Stimulated activated CD8-positive, alpha-beta memory T cell treated with anti-CD3 and anti-CD28 coated beads, Interleukin-15, amount 100 ng/mL, for 4 hours (primary cell): ENCODE results near the gene FMN1.

Source experiments
- DNase-seq, 2 donors: peaks; one replicate each; pipeline ENCODE4 v3.0.0-alpha.2; 2020; ENCODE audit warnings: low read depth in 2 of 2

FMN1 gene

GRCh38 chr15:33157371-33158037, 37.0 kb downstream of the FMN1 start:
- no peak for DNase-seq

DNA sequence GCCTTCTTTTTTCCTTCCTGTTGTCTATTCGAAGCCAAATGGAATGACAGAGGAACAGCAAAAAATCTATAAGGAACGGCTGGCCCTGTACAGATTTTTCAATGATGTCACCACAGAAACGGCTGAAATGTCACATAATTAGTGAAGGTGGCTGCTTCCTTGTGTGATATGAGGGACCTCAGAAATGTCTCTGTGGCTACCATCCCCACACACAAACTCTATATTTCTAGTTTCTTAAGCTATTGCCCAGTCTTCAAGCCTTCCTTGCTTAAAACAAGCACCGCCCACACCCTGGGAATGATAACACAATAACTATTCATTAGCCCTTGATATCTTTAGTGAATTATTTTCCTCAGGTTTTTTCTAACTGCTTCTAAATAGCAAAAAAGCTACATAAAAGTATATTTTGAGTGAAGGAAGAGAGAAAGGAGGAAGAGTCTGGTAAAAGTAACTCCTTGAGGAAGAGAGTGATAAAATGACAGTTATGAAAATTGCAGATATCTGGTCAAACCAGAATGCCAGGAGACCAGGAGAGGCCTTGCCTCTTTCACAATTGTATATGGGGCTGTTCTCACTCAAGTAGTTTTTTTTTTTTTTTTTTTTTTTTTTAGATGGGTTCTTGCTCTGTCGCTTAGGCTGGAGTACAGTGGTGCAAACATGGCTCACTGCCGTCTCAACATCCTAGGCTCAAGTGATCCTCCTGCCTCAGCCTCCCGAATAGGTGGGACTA, 38.7 kb downstream of the FMN1 start:
- no peak for DNase-seq

- DNase-seq, result no peak
Measured at GRCh38 chr15:33154351-33155166, 40.0 kb downstream of the FMN1 start.

DNA sequence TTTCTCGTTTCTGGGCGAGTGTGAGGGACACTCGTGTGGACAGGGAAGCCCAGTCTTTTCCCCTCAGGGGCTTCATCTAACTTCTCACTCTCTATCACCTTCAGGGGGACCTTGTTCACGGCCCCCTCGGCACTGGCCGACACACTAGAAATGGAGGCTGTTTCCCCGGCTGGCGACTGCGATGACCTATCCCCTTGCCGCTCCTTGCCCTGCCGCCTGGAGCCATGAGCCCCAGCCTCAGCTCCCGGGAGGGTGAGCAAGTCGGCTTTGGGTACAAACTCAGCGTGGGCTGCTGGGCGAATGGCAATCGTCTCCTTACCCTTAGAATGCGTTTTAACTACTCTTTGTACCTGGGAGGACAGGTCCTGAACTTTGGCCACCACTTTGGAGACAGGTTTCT, 41.0 kb downstream of the FMN1 start:
- DNase-seq, result no peak

GRCh38 chr15:33152502-33153109, 41.9 kb downstream of the FMN1 start:
- no peak for DNase-seq

GRCh38 chr15:33150971-33151370, 43.5 kb downstream of the FMN1 start:
- no peak for DNase-seq

DNA sequence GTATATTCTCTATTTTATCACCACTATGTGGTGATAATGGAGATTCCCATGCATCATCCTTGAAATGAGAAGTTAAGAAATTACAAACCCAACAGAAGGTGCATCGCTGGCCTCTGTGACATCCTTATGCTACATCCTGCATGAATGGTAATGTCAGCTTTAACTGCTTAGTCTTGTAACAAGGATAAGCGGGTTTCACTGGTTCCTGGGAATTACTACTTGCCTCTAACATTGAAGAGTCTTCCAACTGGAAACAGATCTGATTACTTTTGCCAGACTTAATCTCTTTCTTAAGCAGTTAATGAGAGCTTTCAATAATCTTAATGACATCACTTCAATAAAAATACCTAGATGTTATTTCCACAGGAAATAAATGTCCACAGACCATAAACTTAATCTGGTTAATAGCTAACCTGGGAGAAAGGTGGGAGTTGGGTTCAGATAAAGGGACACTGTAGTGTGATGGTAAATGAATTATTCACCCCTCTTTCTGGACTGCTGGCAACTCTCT, 44.0 kb downstream of the FMN1 start:
- no peak for DNase-seq

GRCh38 chr15:33149919-33150318, 44.6 kb downstream of the FMN1 start:
- no peak for DNase-seq

DNA sequence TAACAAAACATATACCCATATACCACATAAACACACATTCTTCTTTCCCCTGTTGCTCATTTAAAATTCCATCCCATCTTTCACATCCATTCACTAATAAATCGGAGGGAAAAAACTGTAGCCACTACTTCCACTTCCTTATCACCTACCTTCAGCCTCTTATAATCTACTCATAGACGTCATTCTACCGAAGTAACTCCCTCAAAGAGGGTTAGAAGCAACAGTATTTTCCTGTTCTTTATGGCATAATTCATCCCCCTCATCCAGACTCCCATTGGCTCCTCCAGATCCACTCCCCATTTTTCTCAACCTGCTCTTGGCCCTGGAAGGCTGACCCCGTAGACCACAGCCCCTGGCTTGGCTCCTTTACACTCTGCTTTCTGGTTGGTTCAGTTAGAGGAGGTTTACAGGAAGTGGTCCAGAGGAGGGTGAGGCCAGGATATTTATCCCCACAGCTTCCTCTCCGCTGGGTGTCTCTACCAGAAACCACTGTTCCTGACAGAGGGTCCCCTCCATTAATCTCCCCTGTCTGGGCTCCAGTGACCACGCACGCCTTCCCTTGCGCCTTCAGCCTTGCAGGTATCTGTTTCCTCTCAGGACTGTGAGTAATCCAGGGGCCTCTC, 46.3 kb downstream of the FMN1 start:
- no peak for DNase-seq

DNA sequence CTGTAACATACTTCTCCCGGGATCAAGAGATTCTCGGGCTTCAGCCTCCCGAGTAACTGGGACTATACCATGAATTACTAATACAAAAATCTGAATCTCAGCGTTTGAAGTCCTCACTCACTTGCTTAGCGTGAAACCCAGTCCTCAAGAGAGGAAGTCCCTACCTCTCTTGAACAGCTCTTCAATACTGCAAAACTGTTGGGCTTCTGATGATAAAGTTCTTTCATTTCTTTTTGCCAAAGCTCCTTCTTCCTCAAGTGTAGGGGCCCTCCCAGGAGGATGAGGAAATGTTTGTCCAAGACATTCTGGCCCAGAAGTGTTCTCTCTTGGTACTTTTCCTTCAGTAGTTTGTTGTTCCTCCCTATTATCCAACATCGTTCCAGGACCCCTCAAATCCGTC, 48.5 kb downstream of the FMN1 start:
- DNase-seq, result no peak

GRCh38 chr15:33145447-33145846, 49.1 kb downstream of the FMN1 start:
- no peak for DNase-seq

- DNase-seq, result no peak
Measured at GRCh38 chr15:33142708-33143107, 51.8 kb downstream of the FMN1 start.

DNA sequence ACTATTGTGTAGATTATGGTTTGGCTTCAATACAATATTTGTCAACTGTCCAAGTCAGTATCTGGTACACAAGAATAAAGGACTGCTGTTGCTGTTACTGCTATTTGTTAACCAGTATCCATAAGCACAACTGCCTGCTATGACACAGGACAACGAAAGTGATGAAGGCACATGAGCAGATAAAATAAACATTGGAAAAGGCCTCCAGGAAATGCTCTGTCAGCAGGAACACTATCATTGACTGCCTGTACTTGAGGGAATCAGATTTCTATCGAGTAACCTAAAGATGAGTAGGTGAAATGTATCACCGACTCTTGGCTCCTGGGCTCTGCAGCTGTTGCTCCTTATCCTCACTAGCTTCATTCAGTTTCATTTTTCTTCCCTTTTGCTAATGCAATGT, 56.5 kb downstream of the FMN1 start:
- DNase-seq, result no peak

DNA sequence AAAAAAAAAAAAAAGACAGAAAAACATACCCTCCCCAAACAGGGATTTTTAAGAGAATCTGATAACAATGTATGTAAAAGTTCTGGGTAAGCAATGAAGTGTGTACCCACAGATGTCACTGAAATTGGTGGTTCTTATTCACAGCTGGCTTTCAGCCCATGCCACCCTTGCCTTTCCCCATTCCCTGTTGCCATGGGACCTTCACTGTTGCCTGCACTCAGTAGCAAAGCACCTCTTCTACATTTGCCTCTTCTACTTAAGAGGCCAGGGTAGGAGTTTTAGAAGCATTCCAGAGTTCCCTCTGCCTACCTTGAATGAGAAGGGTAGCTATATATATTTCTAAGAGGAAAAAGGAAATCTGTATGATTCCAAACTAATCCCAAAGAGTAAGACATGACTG, 57.4 kb downstream of the FMN1 start:
- DNase-seq, result no peak

DNA sequence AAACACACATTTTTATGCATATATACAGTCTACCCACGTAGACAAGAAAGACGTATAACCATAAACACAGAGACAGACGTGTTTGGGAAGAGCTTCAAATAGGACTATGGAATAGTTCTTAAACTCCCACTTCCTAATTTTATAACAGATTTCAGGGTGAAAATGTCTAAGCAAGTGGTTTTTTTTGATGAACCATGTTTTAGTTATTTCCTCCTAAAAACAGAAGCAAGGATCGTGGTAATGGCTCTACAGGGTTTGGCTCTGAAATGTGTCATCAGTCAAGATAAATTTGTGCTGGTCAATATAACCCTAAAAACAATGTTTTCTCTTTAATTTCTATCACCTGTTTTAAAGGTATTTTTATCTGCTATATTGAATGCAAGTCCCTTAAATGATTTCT, 58.2 kb downstream of the FMN1 start:
- DNase-seq, result no peak

DNA sequence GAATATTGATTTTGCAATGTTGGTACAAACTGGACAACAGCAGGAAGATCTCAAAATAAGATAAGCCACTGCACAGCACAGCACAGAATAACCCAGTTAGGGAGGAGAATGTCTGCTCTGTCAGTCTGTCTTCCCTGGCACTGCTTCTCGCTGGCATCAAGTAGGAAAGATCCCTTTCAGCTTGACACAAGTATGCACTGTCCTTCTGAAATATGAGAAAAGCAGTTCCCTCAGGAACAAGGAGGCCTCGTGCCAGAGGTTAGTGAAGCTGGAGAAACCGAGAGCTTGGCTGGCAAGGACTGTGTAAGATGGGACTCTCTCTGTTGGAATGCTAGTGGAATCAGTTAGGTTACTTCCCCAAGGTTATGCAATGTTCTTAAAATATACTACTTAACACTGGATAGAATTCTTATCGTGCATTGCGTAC, 59.1 kb downstream of the FMN1 start:
- DNase-seq, result no peak

GRCh38 chr15:33132722-33133345, 61.7 kb downstream of the FMN1 start:
- no peak for DNase-seq

DNA sequence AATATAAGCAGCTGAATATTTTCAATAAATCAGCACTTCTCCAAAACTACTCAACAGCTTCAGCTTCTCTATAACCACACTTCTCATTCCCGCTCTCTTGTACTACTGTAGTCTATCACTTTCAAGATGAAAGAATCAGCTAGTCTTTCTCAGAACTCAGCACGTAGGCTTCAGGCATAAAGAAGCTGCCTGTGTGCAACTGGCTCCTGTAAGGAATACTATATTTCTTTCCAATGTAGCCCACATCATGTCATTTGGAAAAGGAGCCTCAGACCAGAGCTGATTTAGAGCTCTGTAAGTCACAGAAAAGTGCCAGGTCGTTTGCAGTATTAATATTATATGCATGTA, 62.3 kb downstream of the FMN1 start:
- no peak for DNase-seq

DNA sequence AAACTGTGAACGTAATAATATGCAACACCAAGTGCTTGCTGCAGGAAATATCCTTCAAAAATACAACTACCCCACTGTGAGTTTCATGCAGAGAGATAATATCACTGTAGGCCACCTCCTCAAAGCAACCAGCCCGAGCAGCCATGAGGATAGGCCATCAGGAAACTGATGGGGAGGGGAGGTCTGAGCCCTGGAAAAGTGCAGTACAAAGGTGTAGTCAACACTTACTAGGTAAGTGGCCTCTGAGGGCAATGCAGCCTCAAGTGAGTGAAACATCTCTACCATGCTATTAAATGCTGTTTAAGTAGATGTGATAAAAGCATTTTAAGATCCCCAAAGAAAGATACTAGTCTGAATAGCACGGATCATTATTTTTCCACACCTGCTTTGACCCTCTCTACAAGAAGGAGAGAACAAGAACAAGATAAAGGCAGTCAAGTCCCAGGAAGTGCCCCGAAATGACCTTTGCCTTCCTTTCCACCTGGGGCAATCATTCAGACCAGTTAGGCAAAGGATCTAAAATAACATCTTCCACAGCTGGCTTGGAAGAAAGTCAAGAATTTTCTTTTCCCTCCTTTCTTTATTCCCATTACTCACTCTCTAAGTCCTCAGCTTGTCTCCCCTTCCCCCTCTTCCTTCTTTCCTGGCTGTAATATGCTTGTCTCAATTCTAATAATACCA, 62.8 kb downstream of the FMN1 start:
- DNase-seq, result no peak

DNA sequence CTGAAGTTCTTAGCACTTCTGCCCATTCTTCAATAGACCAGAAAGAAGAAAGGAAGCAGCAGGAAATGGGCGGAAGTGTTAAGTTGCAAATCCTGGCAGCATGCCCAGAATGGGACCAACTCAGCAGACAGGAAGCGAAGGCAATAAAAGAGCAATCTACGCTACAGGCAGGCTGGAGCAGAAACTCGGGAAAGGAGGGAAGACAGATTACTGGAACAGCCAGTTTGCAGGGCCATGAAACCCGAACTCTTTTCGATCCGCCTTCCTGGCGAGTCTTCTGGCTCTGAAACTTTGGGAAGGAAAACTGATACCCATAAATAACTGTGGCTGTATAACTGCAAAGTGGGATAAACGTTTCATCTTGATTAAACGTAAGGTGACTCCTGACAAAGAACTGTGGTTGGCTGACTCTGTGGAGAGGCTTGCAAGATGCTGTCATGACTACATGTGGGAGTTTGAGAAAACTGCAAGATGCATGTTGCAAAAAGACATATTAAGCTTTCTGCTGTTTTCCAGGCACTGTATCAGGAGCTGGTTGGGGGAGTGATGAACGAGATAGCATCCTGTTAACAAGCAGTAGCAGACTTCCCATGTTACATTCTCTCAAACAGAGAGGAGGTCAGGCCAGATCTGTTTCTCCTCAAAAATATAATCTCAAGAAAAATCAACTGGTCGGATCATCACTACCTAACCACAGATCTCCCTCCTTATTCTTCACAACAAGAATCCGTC, 67.8 kb downstream of the FMN1 start:
- peak; percentile 24 to 35 for DNase-seq
